HG03066 (cell line): ENCODE results near the gene RESP18.
"Not testable (repeated sequence)": the region's sequence is repeated elsewhere in the genome, so short reads cannot be mapped to it uniquely, and the experiment has no call there.

ENCODE experiments used
- ATAC-seq: cut with Tn5 transposase; IDR thresholded peaks from one replicate; pipeline ENCODE4 v1.9.1; 2021; ENCODE audit warnings: low read depth; ENCODE audit not compliant: unreplicated experiment

RESP18 gene

DNA sequence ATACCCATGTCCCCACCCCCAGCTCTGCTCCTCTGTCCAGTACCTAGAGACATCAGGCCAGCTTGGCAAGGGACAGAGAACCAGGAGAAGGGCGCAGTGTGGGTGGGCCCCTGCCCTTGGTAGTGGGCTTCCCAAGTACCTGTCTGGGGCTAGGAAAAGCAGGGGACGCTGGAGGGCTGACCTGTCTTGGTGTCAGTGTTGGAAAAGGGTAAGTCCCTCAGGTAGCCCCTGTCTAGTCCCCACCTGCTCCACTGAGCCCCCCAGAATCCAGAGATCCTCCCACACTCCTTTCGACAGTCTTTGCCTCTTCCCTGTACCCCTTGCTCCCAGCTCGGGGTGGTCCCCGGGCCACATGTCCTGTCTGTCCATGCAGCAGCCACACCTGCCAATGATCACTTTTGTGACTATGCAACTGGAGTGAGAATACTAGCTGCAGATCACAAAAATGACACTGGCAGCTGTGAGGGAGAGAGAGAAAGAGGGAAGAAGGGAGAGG, 38.8 kb downstream of the RESP18 start:
- no peak for ATAC-seq

- ATAC-seq, result no peak
Observed at GRCh38 chr2:219292616-219293015, 39.9 kb downstream of the RESP18 start.

GRCh38 chr2:219291910-219292490, 40.5 kb downstream of the RESP18 start:
- no peak for ATAC-seq

DNA sequence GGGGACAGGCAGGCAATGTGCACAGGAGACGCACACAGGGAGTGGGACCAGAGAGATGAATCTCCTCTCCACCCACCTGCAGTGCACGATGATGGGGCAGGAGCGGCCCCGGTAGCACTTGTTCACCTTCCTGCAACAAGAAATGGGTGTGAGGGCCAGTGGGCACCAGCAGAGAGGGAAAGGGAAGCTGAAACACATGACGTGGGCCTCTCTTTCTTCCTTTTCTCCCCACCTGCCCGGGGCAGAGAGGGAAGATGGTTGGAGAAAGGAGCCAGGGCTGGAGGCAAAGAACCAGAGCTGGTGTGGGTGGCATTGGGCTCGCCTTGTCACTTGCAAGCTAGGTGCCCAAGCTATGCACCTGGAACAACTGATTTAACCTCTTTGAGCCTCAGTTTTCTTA, 41.1 kb downstream of the RESP18 start:
- no peak for ATAC-seq

DNA sequence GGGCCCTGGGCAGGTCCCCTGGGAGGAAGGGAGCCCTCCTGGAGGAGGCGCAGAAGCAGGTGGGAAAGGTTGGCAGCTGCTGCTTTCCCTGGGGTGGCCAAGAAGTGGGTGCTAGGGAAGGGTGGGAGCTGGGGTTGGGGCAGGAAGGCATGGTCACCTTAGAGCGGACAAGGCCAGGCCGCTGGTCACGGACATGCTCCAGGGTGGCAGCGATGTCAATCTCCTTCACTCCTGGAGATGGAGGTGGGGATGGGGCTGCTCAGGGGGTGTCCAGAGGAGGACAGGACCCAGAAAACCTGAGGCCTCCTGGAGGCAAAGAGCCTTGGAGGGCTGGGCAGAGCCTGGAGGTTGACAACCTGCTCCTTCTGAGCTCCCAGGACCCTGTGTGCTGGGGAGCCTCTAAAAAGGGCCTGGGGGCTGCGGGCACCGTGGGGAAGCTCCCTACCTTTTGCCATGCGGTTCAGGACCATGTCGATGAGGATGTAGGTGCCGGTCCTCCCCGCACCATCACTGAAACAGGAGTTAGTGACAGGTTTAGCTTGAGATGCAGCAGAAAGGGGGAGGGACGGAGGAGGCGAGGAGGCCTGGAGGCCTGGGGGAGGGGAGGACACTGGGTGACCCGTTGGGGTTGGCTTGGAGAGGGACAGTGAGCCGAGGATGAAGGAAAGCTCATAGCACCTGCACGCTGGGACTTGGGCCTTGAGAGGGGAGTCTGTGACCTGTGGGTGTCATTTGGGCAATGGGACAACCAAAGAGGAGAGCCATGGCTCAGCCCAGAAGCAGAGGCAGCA, 42.0 kb downstream of the RESP18 start:
- ATAC-seq, result no peak

GRCh38 chr2:219289537-219290361, 42.8 kb downstream of the RESP18 start:
- ATAC-seq, result no peak

DNA sequence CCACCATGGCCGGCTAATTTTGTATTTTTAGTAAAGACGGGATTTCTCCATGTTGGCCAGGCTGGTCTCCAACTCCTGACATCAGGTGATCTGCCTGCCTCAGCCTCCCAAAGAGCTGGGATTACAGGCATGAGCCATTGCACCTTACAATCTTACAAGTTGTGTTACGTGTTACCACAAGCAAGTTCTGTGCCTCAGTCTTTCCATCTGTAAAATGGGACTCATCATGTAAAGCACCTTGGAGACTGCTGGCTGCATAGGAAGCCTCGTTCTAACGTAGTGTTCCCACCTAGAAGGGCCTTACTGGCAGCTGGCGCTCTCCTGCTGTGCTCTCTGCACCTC, 43.4 kb downstream of the RESP18 start:
- ATAC-seq, result no peak

- no peak for ATAC-seq
Observed at GRCh38 chr2:219287580-219288265, 44.8 kb downstream of the RESP18 start.

GRCh38 chr2:219287116-219287440, 45.5 kb downstream of the RESP18 start:
- not testable (repeated sequence) for ATAC-seq

GRCh38 chr2:219286436-219287115, 46.0 kb downstream of the RESP18 start:
- ATAC-seq, result no peak

DNA sequence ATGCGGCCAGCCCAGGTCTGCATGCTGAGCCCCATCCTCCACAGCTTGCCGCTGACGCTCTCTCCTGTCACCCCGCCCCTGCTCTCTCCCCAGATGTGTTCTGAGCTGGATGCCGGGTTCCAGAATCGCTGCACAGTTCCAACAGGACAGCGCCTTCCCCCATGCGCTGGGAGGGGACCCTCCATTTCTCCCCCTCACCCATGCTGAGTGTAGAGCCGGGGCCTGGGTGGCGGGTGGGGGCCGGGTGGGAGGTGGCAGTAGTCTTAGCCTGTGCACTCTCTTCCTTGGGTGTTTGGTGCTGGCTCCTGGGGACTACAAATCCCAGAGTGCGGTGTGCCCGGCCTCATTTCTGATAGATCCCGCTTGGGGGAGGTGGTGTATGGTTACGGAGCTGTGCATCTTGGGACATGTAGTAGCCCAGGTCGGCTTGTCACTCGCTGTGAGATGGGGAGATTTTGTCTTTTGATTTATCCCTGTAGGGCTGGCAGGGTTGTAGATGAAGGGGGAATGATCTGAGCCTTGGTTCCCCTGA, 46.6 kb downstream of the RESP18 start:
- ATAC-seq, result no peak

GRCh38 chr2:219285373-219285735, 47.2 kb downstream of the RESP18 start:
- ATAC-seq, result no peak

GRCh38 chr2:219284501-219285372, 47.8 kb downstream of the RESP18 start:
- no peak for ATAC-seq

- ATAC-seq, result no peak
Observed at GRCh38 chr2:219282943-219283581, 49.5 kb downstream of the RESP18 start.

DNA sequence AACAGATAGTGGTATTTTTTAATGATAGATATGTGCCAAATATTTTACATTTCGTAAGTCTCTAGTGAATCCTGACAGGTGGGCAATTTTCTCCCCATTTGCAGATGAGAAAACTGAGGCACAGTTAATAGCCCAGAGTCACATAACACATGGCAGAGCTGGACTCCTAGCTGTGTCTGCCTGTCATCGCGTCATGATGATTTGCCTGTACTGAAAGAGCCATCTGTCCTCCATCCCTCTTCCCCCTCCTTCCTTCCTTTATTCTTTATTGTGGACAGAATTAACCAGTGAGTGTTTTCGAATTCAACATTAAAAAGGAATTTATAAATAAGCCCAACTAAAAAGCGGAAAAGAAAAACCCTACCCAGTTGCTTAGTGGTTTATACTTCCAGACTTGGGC, 50.2 kb downstream of the RESP18 start:
- no peak for ATAC-seq

GRCh38 chr2:219281588-219281987, 51.0 kb downstream of the RESP18 start:
- ATAC-seq, result no peak

DNA sequence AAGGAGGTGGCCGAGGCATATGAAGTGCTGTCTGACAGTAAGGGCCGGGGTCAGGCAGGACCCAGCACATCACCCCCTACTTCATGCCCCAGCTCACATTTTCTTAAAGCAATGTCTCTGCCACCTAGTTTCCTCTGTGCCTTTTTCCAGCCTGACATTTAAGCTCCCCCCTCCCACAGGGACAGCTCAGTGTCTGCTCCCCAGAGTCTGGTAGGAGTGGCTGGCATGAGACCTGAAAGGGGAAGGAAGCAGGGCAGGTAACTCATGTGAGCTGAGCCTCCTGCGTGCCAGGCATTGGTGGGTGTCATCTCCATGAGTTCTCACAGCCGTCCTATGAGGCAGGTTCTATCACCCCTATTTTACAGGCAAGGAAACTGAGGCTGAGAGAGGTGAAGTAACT, 51.9 kb downstream of the RESP18 start:
- ATAC-seq, result no peak

DNA sequence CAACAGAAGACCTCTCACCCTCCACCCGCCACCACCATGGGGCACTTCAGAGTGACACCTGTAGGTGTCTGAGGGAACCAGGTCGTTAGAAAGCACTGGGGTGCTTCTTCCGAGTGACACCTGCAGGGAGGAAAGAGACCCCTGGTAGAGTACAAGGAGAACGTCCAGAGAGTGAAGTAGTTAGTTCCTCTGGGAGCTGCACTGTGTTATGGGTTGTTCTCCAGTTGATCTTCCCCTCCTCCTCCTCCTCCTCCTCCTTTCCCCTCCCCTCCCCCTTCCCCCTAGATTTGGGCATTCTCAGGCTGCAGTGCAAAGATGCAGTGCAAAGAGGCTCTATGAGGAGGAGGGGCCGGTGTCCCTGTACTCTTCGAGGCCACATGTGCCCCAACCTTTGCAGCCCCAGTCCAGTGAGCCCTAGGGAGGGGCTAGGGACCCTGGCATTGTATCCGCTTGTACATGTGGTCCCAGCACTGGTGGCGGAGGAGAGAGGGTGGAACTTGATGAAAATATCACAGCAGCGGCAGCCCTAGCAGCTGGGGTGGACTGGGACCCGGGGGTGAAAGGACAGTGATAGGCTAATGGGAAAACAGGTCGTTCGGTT, 52.5 kb downstream of the RESP18 start:
- no peak for ATAC-seq
